IPS DF 4.7 (cell line): ENCODE data around the gene LHFPL3.
"Not testable (repeated sequence)": the region's sequence is repeated elsewhere in the genome, so short reads cannot be mapped to it uniquely, and the experiment has no call there.

Experiments
- DNase-seq: peaks from one replicate; pipeline ENCODE4 v3.0.0-alpha.2; 2013; ENCODE audit warnings: low spot score; ENCODE audit errors: extremely low read depth

LHFPL3 gene

GRCh38 chr7:104686286-104686685 is 357.9 kb downstream of the LHFPL3 start:
- DNase-seq: no peak

GRCh38 chr7:104694710-104695109 is 366.3 kb downstream of the LHFPL3 start:
- no peak for DNase-seq

DNA sequence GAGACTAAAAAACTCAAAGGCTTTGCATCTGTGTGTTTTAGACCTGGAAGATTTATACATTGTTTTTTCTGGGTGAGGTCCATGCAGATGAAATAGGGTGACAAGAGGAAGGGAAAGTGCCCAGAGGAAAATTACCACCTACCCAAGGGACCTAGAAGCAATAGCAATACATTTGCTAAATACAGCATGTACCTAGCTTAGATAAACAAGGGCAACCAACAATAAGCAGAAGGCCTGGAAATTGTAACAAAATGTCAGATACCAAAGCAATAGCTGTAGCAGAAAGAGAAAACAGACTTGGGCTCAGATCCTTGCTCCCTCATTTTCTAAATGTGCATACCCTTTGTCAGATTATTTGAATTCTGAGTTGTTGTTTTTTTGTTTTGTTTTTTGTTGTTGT is 367.2 kb downstream of the LHFPL3 start:
- DNase-seq: no peak

DNA sequence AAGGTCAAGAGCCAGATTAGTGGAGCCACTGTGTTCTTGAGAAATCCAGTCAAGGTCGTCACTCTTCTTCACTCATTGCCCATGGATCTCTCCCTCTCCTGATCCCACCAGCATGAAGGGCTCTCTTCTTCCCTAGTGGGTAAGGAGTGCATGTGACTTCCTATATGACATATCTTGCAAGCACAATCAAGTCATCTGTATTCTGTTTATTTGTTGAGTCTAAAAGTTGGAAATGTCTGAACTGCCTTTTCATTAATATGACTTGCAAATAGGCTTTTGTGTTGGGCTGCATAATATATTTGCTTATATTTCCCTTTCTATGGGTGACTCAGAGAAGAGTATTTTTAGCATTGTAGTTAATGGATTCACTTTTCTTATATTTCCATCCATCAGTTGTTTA is 371.9 kb downstream of the LHFPL3 start:
- DNase-seq: no peak

GRCh38 chr7:104721027-104721426 is 392.6 kb downstream of the LHFPL3 start:
- DNase-seq: not testable (repeated sequence)

GRCh38 chr7:104723001-104723400 is 394.6 kb downstream of the LHFPL3 start:
- no peak for DNase-seq

- DNase-seq: no peak
Observed at GRCh38 chr7:104758504-104758903, 430.1 kb downstream of the LHFPL3 start.

GRCh38 chr7:104761892-104762291 is 433.5 kb downstream of the LHFPL3 start:
- DNase-seq: no peak

GRCh38 chr7:104767113-104767512 is 438.7 kb downstream of the LHFPL3 start:
- no peak for DNase-seq

- no peak for DNase-seq
Observed at GRCh38 chr7:104767826-104768536, 439.6 kb downstream of the LHFPL3 start.

GRCh38 chr7:104772405-104773345 is 444.3 kb downstream of the LHFPL3 start:
- DNase-seq: peak; percentile 58

- DNase-seq: no peak
Observed at GRCh38 chr7:104773796-104774195, 445.4 kb downstream of the LHFPL3 start.

GRCh38 chr7:104775531-104775930 is 447.1 kb downstream of the LHFPL3 start:
- no peak for DNase-seq

GRCh38 chr7:104777301-104777800 is 448.9 kb downstream of the LHFPL3 start:
- no peak for DNase-seq

DNA sequence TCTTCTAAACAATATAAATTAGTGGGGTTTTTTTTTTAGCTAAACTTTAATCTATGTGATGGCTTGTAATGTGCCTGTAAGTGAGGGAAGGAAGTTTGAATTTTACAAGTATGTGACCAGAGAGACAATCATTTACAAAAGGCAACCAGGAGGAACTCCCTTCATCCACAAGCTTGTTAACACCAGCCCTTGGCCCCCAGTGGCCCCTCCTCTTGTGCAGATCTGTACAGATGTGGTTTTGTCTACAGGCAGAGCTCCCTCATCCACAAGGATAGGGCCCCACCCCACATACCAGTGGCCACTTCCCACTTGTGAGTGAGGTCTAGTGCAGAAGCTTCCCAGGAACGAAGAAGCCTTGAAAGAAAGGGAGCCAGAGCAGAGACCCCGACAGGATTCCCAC is 451.5 kb downstream of the LHFPL3 start:
- no peak for DNase-seq

DNA sequence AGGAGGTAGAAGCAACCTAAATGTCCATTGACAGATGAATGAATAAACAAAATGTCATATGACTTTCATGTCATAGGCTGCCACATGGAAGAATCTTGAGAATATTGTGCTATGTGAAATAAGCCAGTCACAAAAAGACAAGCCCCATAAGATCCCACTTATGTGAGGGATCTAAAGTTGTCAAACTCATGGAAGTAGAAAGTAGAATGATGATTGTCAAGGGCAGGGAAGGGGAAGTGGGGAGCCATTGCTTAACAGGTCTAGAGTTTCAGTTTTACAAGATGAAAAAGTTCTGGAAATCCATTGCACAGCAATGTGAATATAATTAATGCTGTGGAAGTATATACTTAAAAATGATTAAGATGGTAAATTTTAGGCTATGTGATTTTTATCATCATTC is 456.3 kb downstream of the LHFPL3 start:
- DNase-seq: no peak

GRCh38 chr7:104789780-104790179 is 461.4 kb downstream of the LHFPL3 start:
- no peak for DNase-seq

GRCh38 chr7:104790440-104790839 is 462.0 kb downstream of the LHFPL3 start:
- DNase-seq: no peak

DNA sequence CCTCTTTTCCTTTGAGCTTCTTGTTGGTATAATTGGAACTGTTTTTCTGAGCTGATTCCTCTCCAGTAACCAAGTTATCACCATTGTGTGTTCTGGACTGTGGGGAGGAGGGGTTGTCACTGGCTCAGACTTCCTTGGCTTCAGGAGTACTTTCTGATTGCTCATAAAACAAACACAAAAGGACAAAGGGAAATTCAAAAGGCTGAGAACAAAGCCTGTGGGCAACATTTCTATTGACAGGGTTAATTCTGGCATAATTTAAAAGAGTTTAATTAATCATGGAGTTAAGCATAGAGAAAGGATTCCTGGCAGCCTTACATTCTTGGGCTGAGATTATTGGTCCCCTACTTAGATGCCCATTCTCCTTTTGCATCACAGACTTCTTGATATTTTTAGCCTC is 462.7 kb downstream of the LHFPL3 start:
- DNase-seq: no peak

DNA sequence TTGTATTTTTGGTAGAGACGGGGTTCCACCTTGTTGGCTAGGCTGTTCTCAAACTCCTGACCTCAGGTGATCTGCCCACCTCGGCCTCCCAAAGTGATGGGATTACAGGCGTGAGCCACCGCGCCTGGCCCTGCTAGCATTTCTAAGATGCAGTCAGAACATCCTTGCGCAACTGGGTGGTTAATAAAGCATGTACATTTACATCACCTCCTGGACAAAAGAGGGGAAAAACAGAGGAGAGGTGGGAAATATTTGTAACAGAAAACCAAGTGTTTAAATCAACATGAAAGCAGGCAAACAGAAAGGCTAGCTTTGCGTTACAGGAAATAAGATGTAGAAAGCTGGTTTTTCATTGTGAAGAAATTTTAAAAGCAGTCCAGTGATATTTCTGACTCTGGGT is 464.7 kb downstream of the LHFPL3 start:
- DNase-seq: no peak

DNA sequence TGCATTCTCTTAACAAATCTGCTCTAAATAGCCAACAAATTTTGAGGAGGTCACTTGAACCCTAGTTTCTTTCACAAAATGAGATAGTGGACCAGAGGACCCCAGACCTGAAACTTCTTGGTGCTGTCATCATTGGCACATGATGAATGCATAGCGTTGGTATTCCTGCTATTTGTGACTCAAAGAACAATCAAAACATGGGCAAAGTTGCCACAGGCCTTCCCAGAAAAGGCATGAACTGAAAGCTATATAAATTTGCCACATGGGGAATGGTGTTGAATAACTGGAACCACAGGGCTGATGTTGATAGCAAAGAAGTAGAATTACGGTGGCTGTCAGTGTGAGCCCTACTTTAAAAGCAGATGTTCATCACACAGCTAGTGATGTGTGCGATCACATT is 465.8 kb downstream of the LHFPL3 start:
- DNase-seq: no peak

- no peak for DNase-seq
Observed at GRCh38 chr7:104794589-104794988, 466.2 kb downstream of the LHFPL3 start.
